A549 (cell line): ENCODE data around the gene RPL22. TPM values are rescaled to one million over a fixed set of nuclear protein-coding genes. Genes with fewer than 3 reads are reported as not detected.

ENCODE experiments used
- ATAC-seq, 2 experiments: fragments of 200-7000 bp in 1 of 2; fragments of >200 bp in 1 of 2; cut with Nextera tagmentation in 1 of 2; cut with Tn5 transposase in 1 of 2; 3 replicates each; pipeline versions ENCODE4 v1.8.0 to v1.9.1; 2018 to 2020; ENCODE audit warnings: mild to moderate bottlenecking in 1 of 2, moderate library complexity in 1 of 2
- CTCF ChIA-PET: fragments of 300-600 bp; sonication (Branson Sonifier 250); formaldehyde crosslinking; extraction: SDS; loops from one replicate; lab custom pipeline; 2021; ENCODE audit warnings: antibody characterized with exemption, inconsistent platforms; lab: Yijun Ruan, JAX
- POLR2A ChIA-PET: fragments of 350-600 bp; formaldehyde crosslinking; extraction: SDS; loops from one replicate; lab custom pipeline; 2021; ENCODE audit warnings: antibody characterized with exemption, inconsistent platforms; lab: Yijun Ruan, JAX
- DNase-seq, 2 experiments: peaks; one replicate each; pipeline versions ENCODE4 v3.0.0 to v3.0.0-alpha.2; 2011 to 2016; ENCODE audit warnings: low read depth in 1 of 2, low spot score in 1 of 2
- FAIRE-seq: peaks from 2 replicates; lab custom pipeline; 2011; peaks lifted over from hg19 to GRCh38; lab: Jason Lieb, UNC
- H3K27ac ChIP-seq, 2 experiments: fragments of >200 bp; sonication (Bioruptor Twin); formaldehyde crosslinking; 3 replicates each; pipeline ENCODE4 v1.5.1; 2016 to 2017
- H3K4me1 ChIP-seq: fragments of >200 bp; sonication (Bioruptor Twin); formaldehyde crosslinking; 3 replicates; pipeline ENCODE4 v1.6.1; 2016
- H3K4me2 ChIP-seq: fragments of >200 bp; sonication (Bioruptor Twin); formaldehyde crosslinking; 3 replicates; pipeline ENCODE4 v1.6.1; 2016
- H3K4me3 ChIP-seq: fragments of >200 bp; sonication (Bioruptor Twin); formaldehyde crosslinking; 3 replicates; pipeline ENCODE4 v1.5.1; 2016
- H3K9me3 ChIP-seq: fragments of >200 bp; sonication (Bioruptor Twin); formaldehyde crosslinking; 3 replicates; pipeline ENCODE4 v1.6.1; 2016
- ATOH8 ChIP-seq: fragments of 250-450 bp; sonication (Bioruptor Pico); IDR thresholded peaks from 2 replicates; pipeline ENCODE4 v1.5.0; 2020; ENCODE audit warnings: low read depth, mild to moderate bottlenecking, moderate library complexity
- BHLHE40 ChIP-seq: IDR thresholded peaks from 2 replicates; pipeline ENCODE4 v1.6.1; 2012; ENCODE audit warnings: low read depth, low read length, inconsistent platforms
- CBX8 ChIP-seq: fragments of 200-600 bp; sonication (generic); IDR thresholded peaks from 2 replicates; pipeline ENCODE4 v1.6.1; 2016
- CHD2 ChIP-seq: fragments of 150-350 bp; IDR thresholded peaks from 2 replicates; pipeline ENCODE4 v1.6.1; 2014; ENCODE audit warnings: low read length; ENCODE audit not compliant: partially characterized antibody
- ELK1 ChIP-seq: fragments of 150-350 bp; IDR thresholded peaks from 2 replicates; pipeline ENCODE4 v1.6.1; 2014; ENCODE audit warnings: low read depth, mild to moderate bottlenecking, low read length
- ESRRA ChIP-seq: fragments of 150-350 bp; IDR thresholded peaks from 2 replicates; pipeline ENCODE4 v1.6.1; 2014; ENCODE audit warnings: mild to moderate bottlenecking, low read length, borderline replicate concordance
- JUNB ChIP-seq: fragments of >200 bp; sonication (Bioruptor Twin); formaldehyde crosslinking; IDR thresholded peaks from 2 replicates; pipeline ENCODE4 v1.6.1; 2016
- MYC ChIP-seq: IDR thresholded peaks from 2 replicates; pipeline ENCODE4 v1.6.1; 2012; ENCODE audit warnings: mild to moderate bottlenecking, inconsistent platforms, low read length, improper control_type of control experiment, borderline replicate concordance
- NFE2L2 ChIP-seq: fragments of 150-350 bp; conservative IDR thresholded peaks from 2 replicates; pipeline ENCODE4 v1.6.1; 2014; ENCODE audit warnings: low read length
- NPAS2 ChIP-seq: fragments of 250-450 bp; sonication (Bioruptor Pico); IDR thresholded peaks from 2 replicates; pipeline ENCODE4 v1.8.0; 2022; ENCODE audit warnings: mild to moderate bottlenecking, moderate library complexity, borderline replicate concordance
- REST ChIP-seq: fragments of 200-600 bp; sonication (generic); IDR thresholded peaks from 2 replicates; pipeline ENCODE4 v1.6.1; 2016; ENCODE audit warnings: antibody characterized with exemption, mild to moderate bottlenecking, moderate library complexity
- SREBF2 ChIP-seq: fragments of 450-650 bp; IDR thresholded peaks from 2 replicates; pipeline ENCODE4 v1.6.1; 2014; ENCODE audit warnings: mild to moderate bottlenecking, moderate library complexity
- TFCP2L1 ChIP-seq: fragments of 250-450 bp; sonication (Bioruptor Pico); IDR thresholded peaks from 2 replicates; pipeline ENCODE4 v1.5.0; 2021; ENCODE audit warnings: mild to moderate bottlenecking
- TP53 ChIP-seq: fragments of 250-450 bp; sonication (Bioruptor Pico); IDR thresholded peaks from 2 replicates; pipeline ENCODE4 v1.5.0; 2021; ENCODE audit warnings: mild to moderate bottlenecking, moderate library complexity
- ZFP36 ChIP-seq: fragments of 450-650 bp; IDR thresholded peaks from 2 replicates; pipeline ENCODE4 v1.6.1; 2014; ENCODE audit warnings: borderline replicate concordance; ENCODE audit not compliant: partially characterized antibody
- WGBS: methylation state at CpG from one replicate; pipeline ENCODE4 v1.1.6; 2017; ENCODE audit errors: missing lambda C conversion rate; 5-methylcytosine and 5-hydroxymethylcytosine counted together
- polyA plus RNA-seq, 4 experiments: library from polyadenylated mRNA; depleted of rRNA in 3 of 4; stranded (reverse); fragments of >200 nt; fragmentation: RNase III in 1 of 4; extraction: RNeasy Plus Mini Kit Qiagen cat#74134 plus additional on column Dnase treatment in 1 of 4; gene quantifications; 2 replicates in 3 of 4; 3 replicates in 1 of 4; pipeline ENCODE4 v1.2.3, GENCODE V29; 2011 to 2017
- TF ChIP-seq, protein P1 (sequence below): IDR thresholded peaks from 2 replicates; pipeline ENCODE4 v1.6.1; 2012; ENCODE audit warnings: low read depth, borderline replicate concordance
- TF ChIP-seq, protein P2 (sequence below): IDR thresholded peaks from 2 replicates; pipeline ENCODE4 v1.6.1; 2012

Gene RPL22
- polyA plus RNA-seq, 2 of the 4 experiments (the other 2 are of a cell fraction) = 373 to 377 TPM

- CTCF ChIA-PET = interaction anchor here (1.1 to 1.2 kb wide), 2 partner anchors 10 to 18 kb away, joined by 3 to 5 read pairs; no protein-coding TSS in a partner anchor
- Histone ChIP-seq H3K4me1 (peaks cover 8% of the 10 kb centered on the region; the same call in 2 of the 3 replicates), H3K4me3 (no peak overlapping the region), H3K27ac (no peak overlapping the region), H3K9me3 (no peaks in the 10 kb centered on the region), H3K4me2 (no peak overlapping the region)
- DNase-seq = no peak
- ATAC-seq = peak in 1 of 2 experiments; percentile 19; a peak in 3 of 6 replicates
- 85% methylated on average over 6 of the region's 6 CpGs for WGBS
- no peak for FAIRE-seq
- TF ChIP-seq REST (no peak), ESRRA (no peak), TP53 (CRISPR knock-in tag) (no peak), TFCP2L1 (CRISPR knock-in tag) (no peak), MYC (no peak), CHD2 (no peak), ATOH8 (CRISPR knock-in tag) (no peak), SREBF2 (no peak), ZFP36 (no peak), CBX8 (no peak), BHLHE40 (no peak)
- TF ChIP-seq, protein P1, sequence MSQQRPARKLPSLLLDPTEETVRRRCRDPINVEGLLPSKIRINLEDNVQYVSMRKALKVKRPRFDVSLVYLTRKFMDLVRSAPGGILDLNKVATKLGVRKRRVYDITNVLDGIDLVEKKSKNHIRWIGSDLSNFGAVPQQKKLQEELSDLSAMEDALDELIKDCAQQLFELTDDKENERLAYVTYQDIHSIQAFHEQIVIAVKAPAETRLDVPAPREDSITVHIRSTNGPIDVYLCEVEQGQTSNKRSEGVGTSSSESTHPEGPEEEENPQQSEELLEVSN = no peak
- TF ChIP-seq, protein P2, sequence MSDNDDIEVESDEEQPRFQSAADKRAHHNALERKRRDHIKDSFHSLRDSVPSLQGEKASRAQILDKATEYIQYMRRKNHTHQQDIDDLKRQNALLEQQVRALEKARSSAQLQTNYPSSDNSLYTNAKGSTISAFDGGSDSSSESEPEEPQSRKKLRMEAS = no peak
- TF ChIP-seq, all 56 proteins: peak for 0
- POLR2A ChIA-PET = interaction anchor here (0.9 kb wide), 1 partner anchor 16 kb away, joined by 3 read pairs; no protein-coding TSS in a partner anchor
Observed at GRCh38 chr1:6222636-6223035, 23.2 kb upstream of the RPL22 start.

GRCh38 chr1:6221210-6221784, 21.9 kb upstream of the RPL22 start:
- no peak overlapping the region for H3K27ac ChIP-seq
- CTCF ChIA-PET = interaction anchor here (1.0 to 2.0 kb wide), 4 partner anchors 11 to 168 kb away, joined by 3 to 6 read pairs (median 5); partner anchors contain the start of gene RNF207
- no peak for ATAC-seq
- no peak for DNase-seq
- no peaks in the 10 kb centered on the region for H3K9me3 ChIP-seq
- H3K4me3 ChIP-seq = no peak overlapping the region
- peaks cover 8% of the 10 kb centered on the region; the same call in 2 of the 3 replicates for H3K4me1 ChIP-seq
- WGBS = 95% methylated on average over 12 of the region's 12 CpGs
- no peak for TF ChIP-seq JUNB
- TF ChIP-seq ESRRA = no peak
- TF ChIP-seq NPAS2 = no peak
- TF ChIP-seq NFE2L2 = no peak
- TF ChIP-seq ELK1 = no peak
- FAIRE-seq = no peak
- H3K4me2 ChIP-seq = no peak overlapping the region
- POLR2A ChIA-PET = no interaction called here
